HepG2 (cell line): Measurements from ENCODE around the gene PLVAP. TPM values are rescaled to one million over a fixed set of nuclear protein-coding genes. Genes with fewer than 3 reads are reported as not detected.

Experiments
- ADNP ChIP-seq: sonication (generic); formaldehyde crosslinking; IDR thresholded peaks from 2 replicates; pipeline ENCODE4 v1.4.0; 2020; ENCODE audit warnings: missing genetic modification reagents
- AGO2 ChIP-seq: fragments of 200-400 bp; formaldehyde crosslinking; optimal IDR thresholded peaks from 2 replicates; pipeline ENCODE3; 2017; ENCODE audit warnings: mild to moderate bottlenecking, low read depth, low read length, moderate library complexity
- CC2D1A ChIP-seq: sonication (generic); formaldehyde crosslinking; IDR thresholded peaks from 2 replicates; pipeline ENCODE4 v1.8.1; 2023; ENCODE audit warnings: mild to moderate bottlenecking, missing genetic modification reagents
- HNRNPL ChIP-seq: fragments of 200-400 bp; formaldehyde crosslinking; IDR thresholded peaks from 2 replicates; pipeline ENCODE4 v1.6.1; 2017; ENCODE audit warnings: mild to moderate bottlenecking, low read depth, low read length
- TAF1 ChIP-seq: sonication (generic); formaldehyde crosslinking; IDR thresholded peaks from 2 replicates; pipeline ENCODE4 v1.4.0; 2020; ENCODE audit warnings: missing genetic modification reagents
- ZBTB42 ChIP-seq: sonication (generic); formaldehyde crosslinking; IDR thresholded peaks from 2 replicates; pipeline ENCODE4 v1.5.0; 2020; ENCODE audit warnings: mild to moderate bottlenecking, missing genetic modification reagents
- ZNF501 ChIP-seq: sonication (generic); formaldehyde crosslinking; IDR thresholded peaks from 2 replicates; pipeline ENCODE4 v1.5.1; 2020; ENCODE audit warnings: mild to moderate bottlenecking, moderate library complexity, missing genetic modification reagents
- ZNF543 ChIP-seq: sonication (generic); formaldehyde crosslinking; IDR thresholded peaks from 2 replicates; pipeline ENCODE4 v1.4.0; 2020; ENCODE audit warnings: mild to moderate bottlenecking, missing genetic modification reagents
- ZNF747 ChIP-seq: sonication (generic); formaldehyde crosslinking; IDR thresholded peaks from 2 replicates; pipeline ENCODE4 v1.8.1; 2023; ENCODE audit warnings: missing genetic modification reagents, mild to moderate bottlenecking, borderline replicate concordance
- ZNF768 ChIP-seq: sonication (generic); formaldehyde crosslinking; IDR thresholded peaks from 2 replicates; pipeline ENCODE4 v1.4.0; 2020; ENCODE audit warnings: missing genetic modification reagents
- polyA plus RNA-seq, 8 experiments: library from polyadenylated mRNA; depleted of rRNA in 3 of 8; stranded (reverse) in 7 of 8; unstranded in 1 of 8; fragments of >200 nt; fragmentation: Illumina TruSeq in 4 of 8; extraction: Trizol in 4 of 8; gene quantifications; 2 replicates each; pipeline versions ENCODE4 v1.2.1 to v1.2.3, GENCODE V29; 2011 to 2016; ENCODE audit warnings: low read depth in 4 of 8, missing spikeins in 1 of 8, mixed read lengths in 1 of 8; ENCODE audit not compliant: insufficient read depth in 1 of 8
- total RNA-seq, 5 experiments: library from RNA; depleted of rRNA; stranded (reverse); fragments of >200 nt; fragmentation: Illumina TruSeq; extraction: Trizol; gene quantifications; 2 replicates each; pipeline ENCODE4 v1.2.3, GENCODE V29; 2016; ENCODE audit warnings: low read depth in 1 of 5
- TF ChIP-seq, protein P1 (sequence below): sonication (generic); formaldehyde crosslinking; IDR thresholded peaks from 2 replicates; pipeline ENCODE4 v1.5.0; 2020; ENCODE audit warnings: missing genetic modification reagents, mild to moderate bottlenecking, borderline replicate concordance
- TF ChIP-seq, protein P2 (sequence below): sonication (generic); formaldehyde crosslinking; IDR thresholded peaks from 2 replicates; pipeline ENCODE4 v1.8.0; 2022; ENCODE audit warnings: mild to moderate bottlenecking, missing genetic modification reagents, moderate library complexity

Gene PLVAP
- total and polyA plus RNA-seq, 2 of the 13 experiments (the other 11 are each of a cell fraction or from before 2014, with no cell fraction given): 0.26 TPM; not detected in 1

DNA sequence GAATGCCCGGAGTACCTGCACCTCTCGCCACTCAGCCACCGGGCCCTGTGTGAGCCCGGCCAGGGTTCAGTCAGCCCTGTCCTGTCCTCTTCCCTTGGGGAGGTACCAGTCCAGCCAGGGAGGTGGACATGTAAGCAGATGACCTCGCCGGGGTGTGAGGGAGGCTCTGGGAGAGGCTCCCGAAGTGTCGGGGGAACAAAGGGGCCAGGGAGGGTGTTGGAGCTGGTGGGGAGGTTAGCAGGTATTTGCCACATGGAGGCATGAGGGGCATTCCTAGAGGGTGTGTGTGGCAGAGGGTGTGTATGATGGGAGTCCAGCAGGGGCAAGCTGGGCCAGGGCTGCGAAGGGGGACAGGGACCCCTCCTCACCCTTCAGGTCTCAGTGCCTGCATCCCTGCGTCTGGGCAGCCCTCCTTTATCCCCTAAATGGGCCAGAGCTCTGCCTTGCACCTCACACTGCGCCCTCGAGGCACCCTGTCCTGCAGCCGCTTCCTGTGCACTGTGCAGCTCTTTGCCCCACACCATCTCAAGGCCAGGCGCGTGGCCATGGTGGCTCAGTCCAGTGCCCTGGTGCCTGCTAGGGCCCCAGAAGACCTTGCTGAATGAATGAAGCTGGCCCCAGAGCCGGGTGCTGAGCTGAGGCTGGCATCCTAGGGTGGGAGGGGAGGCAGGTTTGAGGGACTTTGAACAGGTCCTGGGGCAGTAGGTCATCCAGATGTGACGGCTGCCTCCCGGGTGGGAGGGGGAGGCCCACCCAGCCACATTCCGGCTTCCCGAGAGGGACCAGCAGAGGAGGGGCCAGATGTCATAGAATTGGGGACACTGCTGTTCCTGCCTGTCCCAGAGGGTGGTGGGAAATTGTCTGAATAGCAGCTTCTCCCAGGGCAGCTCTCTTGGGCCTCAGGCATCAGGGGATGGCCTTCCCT, 64.7 kb downstream of the PLVAP start (continued):
- TF ChIP-seq, protein P1, sequence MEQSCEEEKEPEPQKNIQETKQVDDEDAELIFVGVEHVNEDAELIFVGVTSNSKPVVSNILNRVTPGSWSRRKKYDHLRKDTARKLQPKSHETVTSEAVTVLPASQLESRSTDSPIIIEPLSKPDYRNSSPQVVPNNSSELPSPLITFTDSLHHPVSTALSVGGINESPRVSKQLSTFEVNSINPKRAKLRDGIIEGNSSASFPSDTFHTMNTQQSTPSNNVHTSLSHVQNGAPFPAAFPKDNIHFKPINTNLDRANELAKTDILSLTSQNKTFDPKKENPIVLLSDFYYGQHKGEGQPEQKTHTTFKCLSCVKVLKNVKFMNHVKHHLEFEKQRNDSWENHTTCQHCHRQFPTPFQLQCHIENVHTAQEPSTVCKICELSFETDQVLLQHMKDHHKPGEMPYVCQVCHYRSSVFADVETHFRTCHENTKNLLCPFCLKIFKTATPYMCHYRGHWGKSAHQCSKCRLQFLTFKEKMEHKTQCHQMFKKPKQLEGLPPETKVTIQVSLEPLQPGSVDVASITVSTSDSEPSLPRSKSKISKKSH (CRISPR knock-in tag): no peak
- TF ChIP-seq ZBTB42 (peak; percentile 89; the same call in 1 of the 2 replicates), ADNP (CRISPR knock-in tag) (no peak), TAF1 (CRISPR knock-in tag) (no peak), ZNF543 (no peak), AGO2 (no peak), ZNF768 (CRISPR knock-in tag) (0 out of 2 replicates have a peak, but pooled peaks have one; percentile 32), ZNF747 (CRISPR knock-in tag) (no peak), HNRNPL (0 out of 2 replicates have a peak, but pooled peaks have one; percentile 24), CC2D1A (CRISPR knock-in tag) (no peak), ZNF501 (CRISPR knock-in tag) (0 out of 2 replicates have a peak, but pooled peaks have one; percentile 6)
- TF ChIP-seq, protein P2, sequence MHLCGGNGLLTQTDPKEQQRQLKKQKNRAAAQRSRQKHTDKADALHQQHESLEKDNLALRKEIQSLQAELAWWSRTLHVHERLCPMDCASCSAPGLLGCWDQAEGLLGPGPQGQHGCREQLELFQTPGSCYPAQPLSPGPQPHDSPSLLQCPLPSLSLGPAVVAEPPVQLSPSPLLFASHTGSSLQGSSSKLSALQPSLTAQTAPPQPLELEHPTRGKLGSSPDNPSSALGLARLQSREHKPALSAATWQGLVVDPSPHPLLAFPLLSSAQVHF: no peak
